Tibial nerve (tissue), 3 donors: ENCODE measurements around the gene KCNT1.

ENCODE experiments used
- POLR2A ChIP-seq, 2 donors: fragments of 450-650 bp; IDR thresholded peaks; one replicate each; pipeline ENCODE4 v1.6.1; 2017; ENCODE audit warnings: antibody characterized with exemption in 2 of 2, mild to moderate bottlenecking in 2 of 2, moderate library complexity in 2 of 2
- TF ChIP-seq, protein P1 (sequence below), 5 experiments: fragments of 200-600 bp in 3 of 5; fragments of 450-650 bp in 2 of 5; sonication (generic) in 3 of 5; IDR thresholded peaks; one replicate each; pipeline ENCODE4 v1.5.1; 2016 to 2019; ENCODE audit warnings: antibody characterized with exemption in 5 of 5, mild to moderate bottlenecking in 3 of 5, moderate library complexity in 2 of 5

DNA sequence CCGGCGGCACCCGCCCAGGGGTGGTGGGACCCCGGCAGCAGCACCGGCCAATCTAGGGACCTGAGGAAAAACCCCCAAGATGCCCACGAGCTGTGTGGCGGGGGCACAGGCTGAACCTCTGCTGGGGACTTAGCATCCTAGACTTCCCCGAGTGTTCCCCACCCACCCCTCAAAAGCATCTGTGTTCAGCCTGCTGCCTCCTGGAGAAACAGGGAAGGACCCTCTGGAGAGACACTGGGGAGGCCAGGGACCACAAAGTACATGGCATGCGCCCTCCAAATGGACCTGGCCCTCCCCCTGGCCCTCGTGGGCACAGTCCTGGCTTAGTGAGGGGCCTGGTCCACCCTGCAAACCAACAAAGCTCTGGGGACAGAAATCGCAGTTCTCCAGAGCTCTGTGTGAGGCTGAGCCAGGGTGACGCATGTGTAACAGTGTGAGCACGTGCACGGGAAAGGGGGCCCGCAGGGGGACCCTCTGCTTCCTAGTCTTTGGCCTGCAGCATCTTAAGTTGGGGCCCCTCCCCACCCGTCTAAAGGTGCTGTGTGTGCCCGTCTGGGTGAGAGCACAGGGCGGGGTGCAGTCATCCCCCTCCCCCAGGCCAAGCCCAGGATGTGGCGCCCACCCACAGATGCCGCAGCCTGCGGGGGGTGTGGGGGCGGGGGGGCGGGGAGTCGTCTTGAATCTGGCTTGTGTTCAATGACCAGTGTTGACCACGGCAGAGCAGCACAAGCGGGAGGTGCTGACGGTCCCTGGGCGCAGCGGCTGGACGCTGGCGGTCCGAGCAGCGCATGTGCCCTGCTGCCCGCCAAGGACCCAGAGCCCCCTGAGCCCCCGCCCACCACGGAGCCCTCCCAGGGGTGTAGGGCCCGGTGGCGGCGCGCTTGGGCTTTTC is 672 bp upstream of the KCNT1 start:
- TF ChIP-seq, protein P1, sequence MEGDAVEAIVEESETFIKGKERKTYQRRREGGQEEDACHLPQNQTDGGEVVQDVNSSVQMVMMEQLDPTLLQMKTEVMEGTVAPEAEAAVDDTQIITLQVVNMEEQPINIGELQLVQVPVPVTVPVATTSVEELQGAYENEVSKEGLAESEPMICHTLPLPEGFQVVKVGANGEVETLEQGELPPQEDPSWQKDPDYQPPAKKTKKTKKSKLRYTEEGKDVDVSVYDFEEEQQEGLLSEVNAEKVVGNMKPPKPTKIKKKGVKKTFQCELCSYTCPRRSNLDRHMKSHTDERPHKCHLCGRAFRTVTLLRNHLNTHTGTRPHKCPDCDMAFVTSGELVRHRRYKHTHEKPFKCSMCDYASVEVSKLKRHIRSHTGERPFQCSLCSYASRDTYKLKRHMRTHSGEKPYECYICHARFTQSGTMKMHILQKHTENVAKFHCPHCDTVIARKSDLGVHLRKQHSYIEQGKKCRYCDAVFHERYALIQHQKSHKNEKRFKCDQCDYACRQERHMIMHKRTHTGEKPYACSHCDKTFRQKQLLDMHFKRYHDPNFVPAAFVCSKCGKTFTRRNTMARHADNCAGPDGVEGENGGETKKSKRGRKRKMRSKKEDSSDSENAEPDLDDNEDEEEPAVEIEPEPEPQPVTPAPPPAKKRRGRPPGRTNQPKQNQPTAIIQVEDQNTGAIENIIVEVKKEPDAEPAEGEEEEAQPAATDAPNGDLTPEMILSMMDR (IDR thresholded peaks at IDR 0.05), result no peak
- TF ChIP-seq POLR2A (IDR thresholded peaks at IDR 0.05), result no peak
